Stomach (tissue), 9 donors: Measurements from ENCODE around the gene RPS18. TPM values are rescaled to one million over a fixed set of nuclear protein-coding genes. Genes with fewer than 3 reads are reported as not detected.

Source experiments
- DNase-seq, 2 donors: peaks; one replicate each; pipeline versions ENCODE4 v3.0.0 to v3.0.0-alpha.2; 2013 to 2019
- H3K27ac ChIP-seq, 5 donors: fragments of 200-600 bp in 4 of 5; sonication (generic) in 4 of 5; one replicate each; pipeline ENCODE4 v1.5.1; 2013 to 2019; ENCODE audit warnings: mild to moderate bottlenecking in 1 of 5, moderate library complexity in 1 of 5
- H3K27me3 ChIP-seq, 3 donors: fragments of 200-600 bp; sonication (generic); one replicate each; pipeline ENCODE4 v1.5.1; 2017 to 2019; ENCODE audit warnings: mixed run types in 1 of 3
- H3K36me3 ChIP-seq, 4 donors: fragments of 200-600 bp; sonication (generic); 1 replicate in 3 of 4; 2 replicates in 1 of 4; pipeline ENCODE4 v1.5.1; 2016 to 2019
- H3K4me1 ChIP-seq, 4 donors: fragments of 200-600 bp; sonication (generic); one replicate each; pipeline ENCODE4 v1.5.1; 2016 to 2019
- H3K4me3 ChIP-seq, 4 donors: fragments of 200-600 bp; sonication (generic) in 3 of 4; one replicate each; pipeline ENCODE4 v1.5.1; 2016 to 2019; ENCODE audit warnings: mild to moderate bottlenecking in 1 of 4
- H3K9me3 ChIP-seq, 4 donors: fragments of 200-600 bp; sonication (generic); one replicate each; pipeline ENCODE4 v1.5.1; 2016 to 2019
- CTCF ChIP-seq, 7 experiments: fragments of 450-650 bp in 4 of 7; fragments of 200-600 bp in 3 of 7; sonication (generic) in 3 of 7; IDR thresholded peaks; one replicate each; pipeline ENCODE4 v1.5.1; 2016 to 2019; ENCODE audit warnings: antibody characterized with exemption in 7 of 7, control low read depth in 2 of 7, mild to moderate bottlenecking in 1 of 7
- EP300 ChIP-seq: sonication (generic); formaldehyde crosslinking; IDR thresholded peaks from one replicate; pipeline ENCODE4 v1.6.1; 2017; ENCODE audit warnings: antibody characterized with exemption
- POLR2A ChIP-seq, 4 donors: fragments of 450-650 bp; IDR thresholded peaks; one replicate each; pipeline ENCODE4 v1.6.1; 2016; ENCODE audit warnings: antibody characterized with exemption in 4 of 4, control low read depth in 2 of 4, mild to moderate bottlenecking in 1 of 4, moderate library complexity in 1 of 4
- POLR2AphosphoS5 ChIP-seq, 3 donors: sonication (generic); formaldehyde crosslinking; IDR thresholded peaks; one replicate each; pipeline ENCODE4 v1.6.1; 2016; ENCODE audit warnings: antibody characterized with exemption in 3 of 3
- WGBS, 5 donors: extraction: QIAGEN DNeasy Blood & Tissue Kit in 3 of 5; methylation state at CpG; one replicate each; pipeline versions ENCODE4 v1.1.5 to v1.1.7; 2013 to 2018; 5-methylcytosine and 5-hydroxymethylcytosine counted together
- intact Hi-C: fragments of 100-400 bp; cut with DNase I; formaldehyde crosslinking; loops from one replicate; pipeline ENCODE4 v1.15.1; 2023; ENCODE audit warnings: low total_unique reads
- polyA plus RNA-seq, 3 donors: library from polyadenylated mRNA; stranded (reverse); fragments of 200-250 nt; gene quantifications; one replicate each; pipeline ENCODE4 v1.2.3, GENCODE V29; 2013
- total RNA-seq, 5 donors: library from RNA; depleted of rRNA; stranded (reverse); fragments of >200 nt; gene quantifications; one replicate each; pipeline versions ENCODE4 v1.1.0 to v1.2.3, GENCODE V29; 2014 to 2016
- donor health status: healthy with polysubstance abuse.
- donor health status: Bipolar disorder and iron deficiency.
- donor health status: healthy.

RPS18 gene
- total and polyA plus RNA-seq, 8 donors = 279 to 9,227 (median 2,699) TPM

- Histone ChIP-seq H3K4me1 (no peaks in the 10 kb centered on the region), H3K36me3 (no peaks in the 10 kb centered on the region), H3K4me3 (no peak overlapping the region), H3K9me3 (no peaks in the 10 kb centered on the region), H3K27ac (no peak overlapping the region), H3K27me3 (peaks cover 0 to 19% (median 0%) of the 10 kb centered on the region in 3 donors)
- DNase-seq = no peak
- TF ChIP-seq POLR2AphosphoS5 (IDR thresholded peaks at IDR 0.05) (no peak), EP300 (no peak), CTCF (IDR thresholded peaks at IDR 0.05) (no peak), POLR2A (IDR thresholded peaks at IDR 0.05) (no peak)
- intact Hi-C loops = loop anchor here (10.0 kb wide), 1 partner anchor 237 kb away; the partner anchor contains the start of gene HLA-DOA
- WGBS, 5 donors = 57 to 69% (median 66%) methylated on average over 3 of the region's 3 CpGs
These were observed 29.9 kb upstream of the RPS18 start for GRCh38 chr6:33241968-33242367.

GRCh38 chr6:33243476-33243875 is 28.4 kb upstream of the RPS18 start:
- 33 to 53% (median 39%) methylated on average over 1 of the region's 1 CpG for WGBS, 5 donors

GRCh38 chr6:33247977-33248642 is 23.8 kb upstream of the RPS18 start:
- peak; percentile 92 to 94 for DNase-seq
- Histone ChIP-seq H3K4me3 (peak overlapping the region; percentile 45 to 61 (median 52)), H3K9me3 (no peaks in the 10 kb centered on the region), H3K4me1 (peaks cover 22 to 40% (median 28%) of the 10 kb centered on the region in 4 donors), H3K27ac (peak overlapping the region; percentile 46 to 97 (median 95)), H3K36me3 (peaks cover 0 to 17% (median 16%) of the 10 kb centered on the region in 4 donors), H3K27me3 (no peaks in the 10 kb centered on the region)
- 2 to 10% (median 3%) methylated on average over 12 to 28 of the region's 28 CpGs for WGBS, 5 donors
- TF ChIP-seq POLR2AphosphoS5 (IDR thresholded peaks at IDR 0.05) (peak in 2 of 3 donors; percentile 13 to 67), POLR2A (IDR thresholded peaks at IDR 0.05) (no peak), CTCF (IDR thresholded peaks at IDR 0.05) (peak in 5 of 7 experiments; percentile 96 to 97 (median 97))
- intact Hi-C loops = loop anchor here (5.0 to 10.0 kb wide), 2 partner anchors 86 to 243 kb away; partner anchors contain the start of gene HLA-DOA

More at GRCh38 chr6:33243476-33243875, 28.4 kb upstream of the RPS18 start:
- no peaks in the 10 kb centered on the region for H3K36me3 ChIP-seq
- DNase-seq = no peak
- no peak overlapping the region for H3K27ac ChIP-seq
- intact Hi-C loops = loop anchor here (10.0 kb wide), 1 partner anchor 239 kb away; the partner anchor contains the start of gene HLA-DOA
- H3K9me3 ChIP-seq = no peaks in the 10 kb centered on the region
- peaks cover 5 to 12% (median 8%) of the 10 kb centered on the region in 4 donors for H3K4me1 ChIP-seq
- H3K4me3 ChIP-seq = no peak overlapping the region
- peaks cover 0 to 19% (median 0%) of the 10 kb centered on the region in 3 donors for H3K27me3 ChIP-seq
- no peak for TF ChIP-seq POLR2AphosphoS5 (IDR thresholded peaks at IDR 0.05)
- TF ChIP-seq CTCF (IDR thresholded peaks at IDR 0.05) = no peak
- no peak for TF ChIP-seq POLR2A (IDR thresholded peaks at IDR 0.05)
- no peak for TF ChIP-seq EP300

- no peaks in the 10 kb centered on the region for H3K27me3 ChIP-seq
- peak in 1 of 2 donors; percentile 26 for DNase-seq
- H3K9me3 ChIP-seq = no peaks in the 10 kb centered on the region
- H3K4me1 ChIP-seq = peaks cover 22 to 40% (median 28%) of the 10 kb centered on the region in 4 donors
- intact Hi-C loops = loop anchor here (5.0 to 10.0 kb wide), 2 partner anchors 86 to 244 kb away; partner anchors contain the start of gene HLA-DOA
- H3K4me3 ChIP-seq = peak overlapping the region; percentile 45 to 61 (median 52)
- 1% methylated on average over 18 of the region's 18 CpGs for WGBS, 5 donors
- H3K36me3 ChIP-seq = peaks cover 0 to 17% (median 16%) of the 10 kb centered on the region in 4 donors
- peak overlapping the region; percentile 46 to 97 (median 95) for H3K27ac ChIP-seq
- TF ChIP-seq POLR2AphosphoS5 (IDR thresholded peaks at IDR 0.05) (no peak), CTCF (IDR thresholded peaks at IDR 0.05) (peak in 1 of 7 experiments; percentile 51)
These were observed 23.3 kb upstream of the RPS18 start for GRCh38 chr6:33248643-33248931.
